HL-60/S4 (cell line): Measurements from ENCODE around the gene FAM9C.

Experiments used
- in situ Hi-C: fragments of 300-500 bp; cut with MboI; formaldehyde crosslinking; loops from 2 replicates; pipeline ENCODE4 v1.14.3; 2022; ENCODE audit warnings: low sequenced_read_pairs

Gene FAM9C

GRCh38 chrX:12987340-12987739 is 57.1 kb downstream of the FAM9C start:
- in situ Hi-C loops: loop anchor here (25.0 kb wide), 1 partner anchor 100 kb away; no protein-coding TSS in a partner anchor

- in situ Hi-C loops: loop anchor here (25.0 kb wide), 1 partner anchor 100 kb away; no protein-coding TSS in a partner anchor
Measured at GRCh38 chrX:12986886-12987285, 57.5 kb downstream of the FAM9C start.

- in situ Hi-C loops: loop anchor here (25.0 kb wide), 1 partner anchor 101 kb away; no protein-coding TSS in a partner anchor
Measured at GRCh38 chrX:12986164-12986779, 58.1 kb downstream of the FAM9C start.
